ENCODE measurements around the gene SUSD4.

- no peak for TF ChIP-seq POLR2AphosphoS5 (IDR thresholded peaks at IDR 0.05; ENCODE audit: insufficient read depth in 1 of 2, low read depth in 1 of 2)
- no peak for TF ChIP-seq CTCF (IDR thresholded peaks at IDR 0.05)
Measured at GRCh38 chr1:223290397-223290796, 73.6 kb downstream of the SUSD4 start.
